ENCODE data around the gene MLX. TPM values are rescaled to one million over a fixed set of nuclear protein-coding genes. Genes with fewer than 3 reads are reported as not detected.
A peak's percentile ranks its signal among the peaks of the same experiment; 100 is the strongest.

MLX gene
- total RNA-seq, 3 donors from 2014 or later, result 69.6 to 110 (median 103) TPM

- Histone ChIP-seq H3K4me3 (peak overlapping the region; percentile 71), H3K4me1 (ENCODE audit: low read depth) (peaks cover 40% of the 10 kb centered on the region), H3K9me3 (no peaks in the 10 kb centered on the region), H3K36me3 (ENCODE audit: low read depth) (no peaks in the 10 kb centered on the region)
- DNase-seq, result no peak
- ATAC-seq, result peak; percentile 2
- intact Hi-C loops (cut with DNase I, micrococcal nuclease), result no loop called here
- TF ChIP-seq CTCF (IDR thresholded peaks at IDR 0.05), result no peak
These were observed 4.3 kb upstream of the MLX start for GRCh38 chr17:42562388-42563142.

DNA sequence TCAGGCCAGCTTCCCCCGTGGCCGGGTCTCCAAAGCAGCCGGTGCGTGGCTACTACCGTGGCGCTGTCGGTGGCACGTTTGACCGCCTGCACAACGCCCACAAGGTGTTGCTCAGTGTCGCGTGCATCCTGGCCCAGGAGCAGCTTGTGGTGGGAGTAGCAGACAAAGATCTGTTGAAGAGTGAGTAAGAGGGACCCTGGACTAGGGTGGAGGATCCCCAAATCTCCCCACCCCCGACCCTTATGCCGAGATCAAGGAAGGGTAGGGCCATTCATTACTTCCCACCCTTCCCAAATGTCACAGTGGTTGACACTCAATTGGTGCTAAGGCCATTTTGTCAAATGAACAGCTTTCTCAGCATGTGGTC, 3.8 kb upstream of the MLX start:
- TF ChIP-seq CTCF (IDR thresholded peaks at IDR 0.05), result no peak
- Histone ChIP-seq H3K4me3 (peak overlapping the region; percentile 71), H3K9me3 (no peaks in the 10 kb centered on the region), H3K36me3 (ENCODE audit: low read depth) (no peaks in the 10 kb centered on the region), H3K4me1 (ENCODE audit: low read depth) (peaks cover 45% of the 10 kb centered on the region)
- DNase-seq, result peak in 1 of 3 donors; percentile 54
- no peak for ATAC-seq
- intact Hi-C loops (cut with DNase I, micrococcal nuclease), result no loop called here

DNA sequence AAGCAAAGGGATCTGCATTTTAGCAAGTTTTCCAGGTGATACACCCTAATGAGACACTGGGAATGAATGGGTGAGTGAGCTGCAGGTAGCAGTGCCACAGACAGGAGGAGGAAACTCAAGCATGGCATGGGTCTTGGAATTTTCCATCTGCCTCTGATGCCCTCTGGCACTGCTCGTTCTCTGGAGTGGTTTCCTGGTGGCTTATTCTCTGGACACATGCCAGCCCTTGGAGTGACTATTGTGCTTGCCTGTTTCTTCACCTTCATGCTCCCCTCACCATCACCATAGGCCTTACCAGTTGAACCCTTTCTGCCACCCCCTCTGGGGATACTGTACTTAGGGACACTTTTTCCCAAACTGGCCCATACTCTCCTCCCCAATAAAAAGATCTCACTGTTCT, 3.4 kb upstream of the MLX start:
- Histone ChIP-seq H3K9me3 (no peaks in the 10 kb centered on the region), H3K36me3 (ENCODE audit: low read depth) (no peaks in the 10 kb centered on the region), H3K4me3 (no peak overlapping the region), H3K4me1 (ENCODE audit: low read depth) (peaks cover 47% of the 10 kb centered on the region)
- peak in 1 of 3 donors; percentile 25 for DNase-seq
- intact Hi-C loops (cut with DNase I, micrococcal nuclease), result no loop called here
- no peak for TF ChIP-seq CTCF (IDR thresholded peaks at IDR 0.05)
- no peak for ATAC-seq

- Histone ChIP-seq H3K9me3 (no peaks in the 10 kb centered on the region), H3K4me1 (ENCODE audit: low read depth) (peaks cover 46% of the 10 kb centered on the region), H3K4me3 (no peak overlapping the region), H3K36me3 (ENCODE audit: low read depth) (no peaks in the 10 kb centered on the region)
- intact Hi-C loops (cut with DNase I, micrococcal nuclease), result no loop called here
- DNase-seq (no peak), ATAC-seq (no peak)
- no peak for TF ChIP-seq CTCF (IDR thresholded peaks at IDR 0.05)
These were observed 3.0 kb upstream of the MLX start for GRCh38 chr17:42563950-42564349.

DNA sequence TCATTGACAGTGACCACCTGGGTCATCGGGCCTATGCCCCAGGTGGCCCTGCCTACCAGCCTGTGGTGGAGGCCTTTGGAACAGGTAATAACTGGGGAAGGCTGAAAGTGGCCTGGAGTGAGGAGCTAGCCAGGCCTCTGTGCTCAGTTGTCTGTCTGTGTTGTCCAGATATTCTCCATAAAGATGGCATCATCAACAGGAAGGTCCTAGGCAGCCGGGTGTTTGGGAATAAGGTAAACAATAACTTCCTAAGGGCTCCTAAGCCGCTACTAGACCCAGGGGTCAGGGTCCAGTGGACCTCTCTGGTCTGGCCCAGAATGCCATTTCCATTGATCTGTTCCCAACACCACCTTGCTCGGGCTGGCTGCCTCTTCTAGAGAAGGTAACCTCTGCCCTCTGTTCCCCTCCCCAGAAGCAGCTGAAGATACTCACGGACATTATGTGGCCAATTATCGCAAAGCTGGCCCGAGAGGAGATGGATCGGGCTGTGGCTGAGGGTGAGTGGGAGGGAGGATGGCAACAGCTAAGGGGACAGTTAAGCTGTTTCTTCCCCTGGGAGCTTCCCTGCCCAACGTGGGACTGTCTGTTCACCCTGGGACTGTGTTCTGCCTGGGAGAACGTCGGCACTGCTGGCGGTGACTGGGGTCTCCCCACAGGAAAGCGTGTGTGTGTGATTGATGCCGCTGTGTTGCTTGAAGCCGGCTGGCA, 1.9 kb upstream of the MLX start:
- TF ChIP-seq CTCF (IDR thresholded peaks at IDR 0.05), result no peak
- ATAC-seq, result no peak
- Histone ChIP-seq H3K4me1 (ENCODE audit: low read depth) (peaks cover 41% of the 10 kb centered on the region), H3K9me3 (no peaks in the 10 kb centered on the region), H3K36me3 (ENCODE audit: low read depth) (no peaks in the 10 kb centered on the region), H3K4me3 (no peak overlapping the region)
- intact Hi-C loops (cut with DNase I, micrococcal nuclease), result no loop called here
- peak in 1 of 3 donors; percentile 19 for DNase-seq
